ENCODE results near the gene LTBP4. TPM values are rescaled to one million over a fixed set of nuclear protein-coding genes. Genes with fewer than 3 reads are reported as not detected.

Gene LTBP4
- total RNA-seq, 4 donors from 2014 or later, result 199 to 369 (median 320) TPM

GRCh38 chr19:40611096-40611495 lies 9.9 kb downstream of the LTBP4 start:
- no peak for TF ChIP-seq CTCF (IDR thresholded peaks at IDR 0.05)
- no peak for TF ChIP-seq POLR2AphosphoS5 (IDR thresholded peaks at IDR 0.05)
- no peak for TF ChIP-seq POLR2A (IDR thresholded peaks at IDR 0.05)
- no peak for TF ChIP-seq EP300 (IDR thresholded peaks at IDR 0.05)
- H3K4me3 ChIP-seq, result no peak overlapping the region
- H3K27ac ChIP-seq, result peak overlapping the region in 3 of 4 donors; percentile 78 to 89 (median 86)
- H3K4me1 ChIP-seq, result peaks cover 0 to 83% (median 29%) of the 10 kb centered on the region in 3 donors
- no peaks in the 10 kb centered on the region for H3K9me3 ChIP-seq
- WGBS, 2 donors (ENCODE audit: low coverage in 1 of 2), result 71 to 95% methylated on average over 1 to 4 of the region's 15 CpGs
- H3K36me3 ChIP-seq, result peaks cover 0 to 10% of the 10 kb centered on the region in 2 donors
- H3K27me3 ChIP-seq, result peaks cover 10% of the 10 kb centered on the region
- no peak for ATAC-seq

GRCh38 chr19:40611900-40612698 lies 10.9 kb downstream of the LTBP4 start:
- Histone ChIP-seq H3K4me1 (peaks cover 0 to 86% (median 26%) of the 10 kb centered on the region in 3 donors), H3K4me3 (no peak overlapping the region), H3K27me3 (peaks cover 10% of the 10 kb centered on the region), H3K36me3 (peaks cover 0 to 16% of the 10 kb centered on the region in 2 donors), H3K27ac (peak overlapping the region in 2 of 4 donors; percentile 89 to 96), H3K9me3 (no peaks in the 10 kb centered on the region)
- 90% methylated on average over 2 of the region's 10 CpGs; no CpG with 5 or more reads in 1 of the 2 donors for WGBS, 2 donors (ENCODE audit: low coverage in 1 of 2)
- no peak for ATAC-seq
- TF ChIP-seq POLR2A (IDR thresholded peaks at IDR 0.05) (no peak), CTCF (IDR thresholded peaks at IDR 0.05) (no peak), POLR2AphosphoS5 (IDR thresholded peaks at IDR 0.05) (no peak), EP300 (IDR thresholded peaks at IDR 0.05) (no peak)

- H3K9me3 ChIP-seq, result no peaks in the 10 kb centered on the region
- H3K4me1 ChIP-seq, result peaks cover 0 to 77% (median 26%) of the 10 kb centered on the region in 3 donors
- peaks cover 10% of the 10 kb centered on the region for H3K27me3 ChIP-seq
- H3K27ac ChIP-seq, result peak overlapping the region in 3 of 4 donors; percentile 83 to 96 (median 89)
- WGBS, 2 donors (ENCODE audit: low coverage in 1 of 2), result 35 to 72% methylated on average over 8 to 10 of the region's 50 CpGs
- H3K36me3 ChIP-seq, result peaks cover 0 to 19% of the 10 kb centered on the region in 2 donors
- no peak for TF ChIP-seq POLR2A (IDR thresholded peaks at IDR 0.05)
- no peak for TF ChIP-seq EP300 (IDR thresholded peaks at IDR 0.05)
- no peak for TF ChIP-seq CTCF (IDR thresholded peaks at IDR 0.05)
- no peak for TF ChIP-seq POLR2AphosphoS5 (IDR thresholded peaks at IDR 0.05)
- no peak for ATAC-seq
- peak overlapping the region in 1 of 2 donors; percentile 63 for H3K4me3 ChIP-seq
These were observed 11.9 kb downstream of the LTBP4 start for GRCh38 chr19:40612831-40613689.

- Histone ChIP-seq H3K4me3 (peak overlapping the region; percentile 46 to 63), H3K36me3 (peaks cover 0 to 27% of the 10 kb centered on the region in 2 donors), H3K27ac (peak overlapping the region; percentile 49 to 96 (median 86)), H3K4me1 (peaks cover 0 to 71% (median 26%) of the 10 kb centered on the region in 3 donors), H3K27me3 (peaks cover 10% of the 10 kb centered on the region), H3K9me3 (no peaks in the 10 kb centered on the region)
- ATAC-seq, result peak; percentile 65
- TF ChIP-seq EP300 (IDR thresholded peaks at IDR 0.05) (no peak), POLR2AphosphoS5 (IDR thresholded peaks at IDR 0.05) (no peak), POLR2A (IDR thresholded peaks at IDR 0.05) (no peak), CTCF (IDR thresholded peaks at IDR 0.05) (no peak)
- 2 to 3% methylated on average over 27 to 39 of the region's 67 CpGs for WGBS, 2 donors (ENCODE audit: low coverage in 1 of 2)
These were observed 12.8 kb downstream of the LTBP4 start for GRCh38 chr19:40613690-40614621.

All from gastroesophageal sphincter (tissue), 4 donors.